ENCODE measurements around the gene CLDND2. TPM values are rescaled to one million over a fixed set of nuclear protein-coding genes. Genes with fewer than 3 reads are reported as not detected.

Gene CLDND2
- total RNA-seq, 1 donor = not detected

DNA sequence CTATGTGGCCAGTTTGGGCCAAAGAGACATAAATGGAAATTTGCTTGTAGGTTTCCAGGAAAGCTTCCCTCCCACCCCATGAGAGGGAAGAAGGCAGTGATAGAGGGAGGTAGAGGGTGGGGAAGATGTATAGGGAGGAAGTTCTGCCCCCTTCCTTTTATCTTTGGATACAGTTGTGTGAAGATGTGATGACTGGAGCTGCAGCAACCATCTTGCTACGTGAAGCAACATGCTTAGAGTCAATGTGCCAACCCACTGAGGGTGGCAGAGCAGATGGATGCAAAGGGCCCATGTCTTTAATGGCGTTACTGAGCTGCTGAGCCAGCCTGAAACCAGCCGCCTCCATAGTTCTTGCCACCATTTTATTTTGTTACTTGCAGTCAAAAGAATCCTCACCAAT is 37.6 kb downstream of the CLDND2 start:
- TF ChIP-seq, protein P1, sequence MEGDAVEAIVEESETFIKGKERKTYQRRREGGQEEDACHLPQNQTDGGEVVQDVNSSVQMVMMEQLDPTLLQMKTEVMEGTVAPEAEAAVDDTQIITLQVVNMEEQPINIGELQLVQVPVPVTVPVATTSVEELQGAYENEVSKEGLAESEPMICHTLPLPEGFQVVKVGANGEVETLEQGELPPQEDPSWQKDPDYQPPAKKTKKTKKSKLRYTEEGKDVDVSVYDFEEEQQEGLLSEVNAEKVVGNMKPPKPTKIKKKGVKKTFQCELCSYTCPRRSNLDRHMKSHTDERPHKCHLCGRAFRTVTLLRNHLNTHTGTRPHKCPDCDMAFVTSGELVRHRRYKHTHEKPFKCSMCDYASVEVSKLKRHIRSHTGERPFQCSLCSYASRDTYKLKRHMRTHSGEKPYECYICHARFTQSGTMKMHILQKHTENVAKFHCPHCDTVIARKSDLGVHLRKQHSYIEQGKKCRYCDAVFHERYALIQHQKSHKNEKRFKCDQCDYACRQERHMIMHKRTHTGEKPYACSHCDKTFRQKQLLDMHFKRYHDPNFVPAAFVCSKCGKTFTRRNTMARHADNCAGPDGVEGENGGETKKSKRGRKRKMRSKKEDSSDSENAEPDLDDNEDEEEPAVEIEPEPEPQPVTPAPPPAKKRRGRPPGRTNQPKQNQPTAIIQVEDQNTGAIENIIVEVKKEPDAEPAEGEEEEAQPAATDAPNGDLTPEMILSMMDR (IDR thresholded peaks at IDR 0.05; ENCODE audit: extremely low read depth, low read depth, low read length) = no peak
- peaks cover 4% of the 10 kb centered on the region for H3K27me3 ChIP-seq (ENCODE audit: insufficient read depth, low read length)
- no peak overlapping the region for H3K27ac ChIP-seq (ENCODE audit: low read depth, low read length)
- no peaks in the 10 kb centered on the region for H3K79me2 ChIP-seq (ENCODE audit: insufficient read depth, low read length)
- no peak overlapping the region for H3K4me3 ChIP-seq (ENCODE audit: insufficient read depth, low read length)
- peak; percentile 72 for DNase-seq (ENCODE audit: insufficient read length, low spot score, missing footprints)
- no peaks in the 10 kb centered on the region for H3K4me1 ChIP-seq (ENCODE audit: insufficient read depth, low read length)
- no peak overlapping the region for H2AFZ ChIP-seq (ENCODE audit: low read length)
- H3K36me3 ChIP-seq (ENCODE audit: insufficient read depth, low read length) = no peaks in the 10 kb centered on the region
- H3K4me2 ChIP-seq (ENCODE audit: insufficient read depth, low read length) = no peak overlapping the region
- H3K9me3 ChIP-seq (ENCODE audit: low read depth, low read length) = no peaks in the 10 kb centered on the region
- H4K20me1 ChIP-seq (ENCODE audit: insufficient read depth, low read length) = no peaks in the 10 kb centered on the region

DNA sequence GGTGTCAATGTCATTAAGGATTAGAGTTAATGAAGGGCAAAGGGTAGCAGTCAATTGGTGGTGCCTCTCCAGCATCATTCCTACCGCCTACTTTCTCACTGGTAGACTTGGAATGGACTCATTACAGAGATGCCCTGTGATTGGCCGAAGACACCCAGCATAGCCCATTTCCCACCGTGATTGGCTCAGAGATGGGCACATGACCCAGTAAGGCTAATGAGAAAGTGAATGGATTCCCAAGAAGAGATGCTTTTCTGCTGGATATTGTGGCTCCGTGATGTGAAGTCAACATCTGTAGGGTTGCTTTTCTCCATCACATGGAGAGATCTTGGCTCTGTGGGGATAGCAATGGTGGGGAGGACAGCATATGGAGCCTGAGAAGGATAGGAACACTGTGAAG is 38.4 kb downstream of the CLDND2 start:
- Histone ChIP-seq H3K27me3 (ENCODE audit: insufficient read depth, low read length) (peaks cover 4% of the 10 kb centered on the region), H3K4me1 (ENCODE audit: insufficient read depth, low read length) (no peaks in the 10 kb centered on the region), H3K9me3 (ENCODE audit: low read depth, low read length) (no peaks in the 10 kb centered on the region), H4K20me1 (ENCODE audit: insufficient read depth, low read length) (no peaks in the 10 kb centered on the region), H3K4me3 (ENCODE audit: insufficient read depth, low read length) (no peak overlapping the region), H3K36me3 (ENCODE audit: insufficient read depth, low read length) (no peaks in the 10 kb centered on the region), H3K79me2 (ENCODE audit: insufficient read depth, low read length) (no peaks in the 10 kb centered on the region), H3K4me2 (ENCODE audit: insufficient read depth, low read length) (no peak overlapping the region), H3K27ac (ENCODE audit: low read depth, low read length) (no peak overlapping the region), H2AFZ (ENCODE audit: low read length) (no peak overlapping the region)
- TF ChIP-seq, protein P1 (IDR thresholded peaks at IDR 0.05; ENCODE audit: extremely low read depth, low read depth, low read length) = no peak
- peak; percentile 63 for DNase-seq (ENCODE audit: insufficient read length, low spot score, missing footprints)

DNA sequence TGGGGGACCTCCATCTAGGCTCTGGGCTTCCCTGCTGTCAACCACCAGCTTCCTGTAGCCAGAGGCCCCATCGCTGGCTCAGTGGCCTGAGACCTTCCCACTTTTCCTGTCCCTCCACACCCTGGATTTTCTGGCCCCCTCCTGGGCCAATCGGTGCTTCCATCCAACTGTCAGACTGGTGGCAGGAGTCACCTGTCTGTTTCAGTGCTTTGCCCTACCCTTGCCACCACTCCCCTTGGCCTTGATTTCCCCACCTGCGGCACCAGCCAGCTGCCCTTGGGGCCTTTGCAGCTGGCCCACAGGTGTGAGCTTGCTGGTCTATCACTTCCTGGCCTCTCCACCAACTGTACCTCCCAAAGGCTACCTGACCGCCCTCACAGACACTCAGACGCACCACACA is 39.4 kb downstream of the CLDND2 start:
- no peak overlapping the region for H3K27ac ChIP-seq (ENCODE audit: low read depth, low read length)
- no peak overlapping the region for H2AFZ ChIP-seq (ENCODE audit: low read length)
- H3K9me3 ChIP-seq (ENCODE audit: low read depth, low read length) = no peaks in the 10 kb centered on the region
- H3K4me1 ChIP-seq (ENCODE audit: insufficient read depth, low read length) = no peaks in the 10 kb centered on the region
- H3K79me2 ChIP-seq (ENCODE audit: insufficient read depth, low read length) = no peaks in the 10 kb centered on the region
- DNase-seq (ENCODE audit: insufficient read length, low spot score, missing footprints) = peak; percentile 21
- no peaks in the 10 kb centered on the region for H4K20me1 ChIP-seq (ENCODE audit: insufficient read depth, low read length)
- H3K36me3 ChIP-seq (ENCODE audit: insufficient read depth, low read length) = no peaks in the 10 kb centered on the region
- TF ChIP-seq, protein P1 (IDR thresholded peaks at IDR 0.05; ENCODE audit: extremely low read depth, low read depth, low read length) = no peak
- H3K27me3 ChIP-seq (ENCODE audit: insufficient read depth, low read length) = peaks cover 4% of the 10 kb centered on the region
- H3K4me2 ChIP-seq (ENCODE audit: insufficient read depth, low read length) = no peak overlapping the region
- H3K4me3 ChIP-seq (ENCODE audit: insufficient read depth, low read length) = no peak overlapping the region

DNA sequence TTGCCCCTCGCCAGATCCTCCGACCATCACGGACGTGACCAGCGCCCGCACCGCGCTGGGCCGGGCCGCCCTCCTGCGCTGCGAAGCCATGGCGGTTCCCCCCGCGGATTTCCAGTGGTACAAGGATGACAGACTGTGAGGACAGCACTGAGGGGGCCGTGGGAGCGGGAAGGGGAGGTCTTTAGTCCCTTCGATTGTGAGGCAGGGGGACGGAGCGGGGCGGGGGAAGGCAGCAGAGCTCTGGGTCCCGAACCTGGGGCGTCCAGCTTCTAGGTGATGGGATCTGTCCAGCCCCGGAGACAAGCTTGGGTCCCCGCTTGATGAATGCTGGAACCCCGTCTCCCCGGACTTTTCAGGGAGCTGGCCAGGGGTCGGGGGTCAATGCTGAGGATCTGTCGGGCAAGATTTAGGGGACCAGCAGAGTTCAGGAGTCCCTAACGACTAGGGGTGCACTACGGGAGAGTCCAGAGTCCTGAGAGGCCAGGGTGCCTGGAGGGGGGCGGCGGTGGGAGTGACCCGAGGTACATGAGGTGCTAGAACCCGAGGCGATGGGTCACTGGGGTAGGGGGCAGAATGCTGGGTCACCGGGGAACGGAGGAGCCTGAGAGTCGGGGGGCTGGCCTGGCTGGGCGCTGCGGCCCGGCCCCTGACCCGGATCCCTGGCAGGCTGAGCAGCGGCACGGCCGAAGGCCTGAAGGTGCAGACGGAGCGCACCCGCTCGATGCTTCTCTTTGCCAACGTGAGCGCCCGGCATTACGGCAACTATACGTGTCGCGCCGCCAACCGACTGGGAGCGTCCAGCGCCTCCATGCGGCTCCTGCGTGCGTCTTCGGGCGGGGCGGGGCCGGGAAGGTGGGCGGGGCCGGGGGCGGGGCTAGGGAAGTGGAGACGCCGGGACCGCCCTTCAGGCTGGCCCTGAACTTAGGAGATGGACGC is 41.5 kb downstream of the CLDND2 start:
- Histone ChIP-seq H3K4me2 (ENCODE audit: insufficient read depth, low read length) (peak overlapping the region; percentile 43), H3K36me3 (ENCODE audit: insufficient read depth, low read length) (no peaks in the 10 kb centered on the region), H3K27me3 (ENCODE audit: insufficient read depth, low read length) (peaks cover 4% of the 10 kb centered on the region), H3K9me3 (ENCODE audit: low read depth, low read length) (no peaks in the 10 kb centered on the region), H3K4me3 (ENCODE audit: insufficient read depth, low read length) (peak overlapping the region; percentile 25), H3K4me1 (ENCODE audit: insufficient read depth, low read length) (no peaks in the 10 kb centered on the region), H2AFZ (ENCODE audit: low read length) (no peak overlapping the region), H3K79me2 (ENCODE audit: insufficient read depth, low read length) (no peaks in the 10 kb centered on the region), H3K27ac (ENCODE audit: low read depth, low read length) (no peak overlapping the region), H4K20me1 (ENCODE audit: insufficient read depth, low read length) (no peaks in the 10 kb centered on the region)
- peak; percentile 95 for DNase-seq (ENCODE audit: insufficient read length, low spot score, missing footprints)
- TF ChIP-seq, protein P1 (IDR thresholded peaks at IDR 0.05; ENCODE audit: extremely low read depth, low read depth, low read length) = no peak

Measured in osteoblast (primary cell).